Dermis blood vessel endothelial cell (primary cell): ENCODE data around the gene AXL. TPM values are rescaled to one million over a fixed set of nuclear protein-coding genes. Genes with fewer than 3 reads are reported as not detected.

Experiments used
- DNase-seq: peaks from one replicate; pipeline ENCODE4 v3.0.0; 2010
- total RNA-seq: library from RNA; depleted of rRNA; stranded (reverse); fragments of >200 nt; gene quantifications from 2 replicates; pipeline ENCODE4 v1.2.3, GENCODE V29; 2014

AXL gene
- total RNA-seq, 1 donor from 2014 or later = 11.2 TPM

DNA sequence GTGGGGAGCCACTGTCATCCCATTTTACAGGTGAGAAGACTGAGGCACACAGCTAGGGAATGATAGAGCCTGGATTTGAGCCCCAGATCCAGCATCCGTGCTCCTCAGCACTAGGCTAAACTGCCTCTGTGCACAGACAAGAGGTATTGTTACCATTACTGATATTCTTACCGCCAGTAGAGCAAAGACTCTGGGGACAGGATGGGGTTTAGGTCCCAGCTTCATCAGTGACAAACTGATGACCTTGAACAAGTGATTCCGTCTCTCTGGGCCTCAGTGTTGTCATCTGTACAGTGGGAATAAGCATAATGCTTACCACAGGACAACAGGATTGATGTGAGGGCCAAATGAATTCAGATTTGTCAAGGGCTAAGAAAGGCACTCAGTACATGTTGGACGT lies 16.5 kb downstream of the AXL start:
- DNase-seq = no peak

DNA sequence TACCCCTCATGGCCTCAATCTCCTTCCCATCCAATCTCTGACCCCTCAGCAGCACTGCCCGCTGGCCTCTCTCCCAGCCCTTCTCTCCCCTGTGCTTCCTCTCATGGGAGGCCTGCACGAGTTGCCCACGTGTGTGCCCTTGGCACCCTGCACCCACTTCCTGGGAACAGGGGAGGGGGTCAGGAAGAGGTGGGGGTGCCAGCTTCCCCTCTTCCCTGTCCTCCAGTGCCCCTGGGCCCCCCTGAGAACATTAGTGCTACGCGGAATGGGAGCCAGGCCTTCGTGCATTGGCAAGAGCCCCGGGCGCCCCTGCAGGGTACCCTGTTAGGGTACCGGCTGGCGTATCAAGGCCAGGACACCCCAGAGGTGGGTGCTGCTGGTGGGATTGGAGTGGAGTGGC lies 19.2 kb downstream of the AXL start:
- DNase-seq = no peak

DNA sequence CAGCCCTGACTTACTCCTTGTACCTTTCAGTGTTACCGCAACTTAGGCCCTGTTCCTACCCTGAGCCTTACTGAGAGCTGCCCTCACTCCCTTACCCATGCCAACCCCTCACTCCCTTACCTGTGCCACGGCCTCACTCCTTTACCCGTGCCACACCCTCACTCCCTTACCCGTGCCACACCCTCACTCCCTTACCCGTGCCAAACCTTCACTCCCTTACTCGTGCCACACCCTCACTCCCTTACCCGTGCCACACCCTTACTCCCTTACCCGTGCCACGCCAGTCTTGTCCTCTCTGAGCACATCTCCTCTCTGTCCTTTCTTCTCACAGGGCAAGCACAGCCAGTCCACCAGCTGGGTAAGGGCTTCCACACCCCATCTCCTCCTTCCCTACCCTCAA lies 20.3 kb downstream of the AXL start:
- DNase-seq = no peak

DNA sequence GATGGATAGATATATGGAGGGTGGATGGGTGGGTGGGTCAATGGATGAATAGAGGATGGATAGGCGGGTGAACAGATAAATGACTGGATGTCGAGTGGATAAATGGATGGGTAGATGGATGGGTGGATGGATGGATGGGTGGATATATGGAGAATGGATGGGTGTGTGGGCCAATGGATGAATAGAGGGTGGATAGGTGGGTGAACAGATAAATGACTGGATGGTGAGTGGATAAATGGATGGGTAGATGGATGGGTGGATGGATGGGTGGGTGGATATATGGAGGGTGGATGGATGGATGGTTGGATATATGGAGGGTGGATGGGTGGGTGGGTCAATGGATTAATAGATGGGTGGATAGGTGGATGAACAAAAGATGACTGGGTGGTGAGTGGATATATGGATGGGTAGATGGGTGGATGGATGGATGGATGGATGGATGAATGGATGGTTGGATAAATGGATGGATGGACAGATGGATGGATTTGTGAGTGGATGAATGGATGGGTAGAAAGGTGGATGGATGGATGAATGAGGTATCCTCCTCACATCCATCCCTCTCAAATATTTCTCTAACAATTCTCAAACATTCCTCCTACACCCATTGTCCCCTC lies 21.0 kb downstream of the AXL start:
- DNase-seq = no peak

DNA sequence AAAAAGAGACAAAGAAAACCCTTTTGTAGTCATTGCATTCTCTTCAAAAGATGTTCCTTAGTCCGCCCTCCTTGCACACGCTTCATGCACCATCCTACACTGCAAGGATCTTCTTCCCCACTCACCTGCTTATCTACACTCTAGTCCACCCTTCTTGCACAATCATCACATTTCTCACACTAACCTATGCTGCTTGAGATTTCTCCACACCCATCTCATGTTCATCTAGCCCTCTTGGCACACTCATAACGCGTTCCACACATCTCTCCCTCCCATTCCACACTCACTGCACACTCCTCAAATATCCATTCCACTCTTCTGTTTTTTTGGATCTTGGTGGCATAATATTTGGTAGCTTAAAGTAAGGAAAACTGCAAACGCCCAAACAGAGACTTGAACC lies 22.8 kb downstream of the AXL start:
- no peak for DNase-seq

DNA sequence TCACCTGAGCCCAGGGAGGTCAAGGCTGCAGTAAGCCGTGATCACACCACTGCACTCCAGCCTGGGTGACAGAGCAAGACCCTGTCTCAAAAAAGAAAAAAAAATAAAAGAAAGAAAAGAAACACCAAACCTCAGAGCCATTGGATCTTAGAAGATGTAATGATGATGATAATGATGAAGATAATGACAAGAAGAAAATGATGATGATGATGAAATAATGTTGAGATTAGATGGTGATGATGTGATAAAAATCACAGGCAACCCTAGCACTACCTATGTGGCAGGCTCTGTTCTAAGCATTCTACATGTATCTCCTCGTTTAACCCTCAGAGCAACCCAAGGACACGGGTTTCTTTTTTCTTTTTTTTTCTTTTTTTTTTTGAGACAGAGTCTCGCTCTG lies 25.1 kb downstream of the AXL start:
- no peak for DNase-seq

DNA sequence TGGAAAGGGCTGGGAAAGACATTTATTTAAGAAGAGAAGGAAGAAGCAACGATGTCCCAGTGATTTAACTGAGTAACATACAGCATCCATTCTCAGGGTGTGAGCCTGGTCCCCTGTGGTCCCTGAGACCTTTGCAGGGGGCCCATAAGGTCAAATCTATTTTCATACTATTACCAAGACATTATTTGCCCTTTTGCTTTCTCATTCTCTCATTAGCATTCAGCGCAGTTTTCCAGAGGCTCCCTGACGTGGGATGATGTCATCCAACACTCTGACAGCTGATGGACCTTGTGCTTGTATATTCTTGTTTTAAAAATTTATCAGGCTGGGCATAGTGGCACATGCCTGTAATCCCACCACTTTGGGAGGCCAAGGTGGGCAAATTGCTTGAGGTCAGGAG lies 26.8 kb downstream of the AXL start:
- no peak for DNase-seq

DNA sequence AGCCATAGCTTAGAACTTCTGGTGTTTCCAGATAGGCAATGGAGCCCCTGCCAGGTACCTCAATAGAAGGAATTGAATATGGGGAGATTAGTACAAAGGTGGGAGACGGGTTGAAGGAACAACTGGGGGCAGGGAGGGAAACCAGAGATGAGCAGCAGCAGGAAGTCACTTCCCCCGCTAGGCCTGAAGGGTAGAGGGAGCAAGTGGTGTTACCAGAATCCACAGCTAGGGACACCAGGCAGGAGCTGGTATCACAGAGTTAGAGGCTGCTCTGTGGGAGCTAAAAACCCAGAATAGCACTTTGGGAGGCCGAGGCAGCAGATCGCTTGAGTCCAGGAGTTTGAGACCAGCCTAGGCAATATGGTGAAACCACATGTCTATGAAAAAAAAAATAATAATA lies 29.9 kb downstream of the AXL start:
- DNase-seq = no peak

DNA sequence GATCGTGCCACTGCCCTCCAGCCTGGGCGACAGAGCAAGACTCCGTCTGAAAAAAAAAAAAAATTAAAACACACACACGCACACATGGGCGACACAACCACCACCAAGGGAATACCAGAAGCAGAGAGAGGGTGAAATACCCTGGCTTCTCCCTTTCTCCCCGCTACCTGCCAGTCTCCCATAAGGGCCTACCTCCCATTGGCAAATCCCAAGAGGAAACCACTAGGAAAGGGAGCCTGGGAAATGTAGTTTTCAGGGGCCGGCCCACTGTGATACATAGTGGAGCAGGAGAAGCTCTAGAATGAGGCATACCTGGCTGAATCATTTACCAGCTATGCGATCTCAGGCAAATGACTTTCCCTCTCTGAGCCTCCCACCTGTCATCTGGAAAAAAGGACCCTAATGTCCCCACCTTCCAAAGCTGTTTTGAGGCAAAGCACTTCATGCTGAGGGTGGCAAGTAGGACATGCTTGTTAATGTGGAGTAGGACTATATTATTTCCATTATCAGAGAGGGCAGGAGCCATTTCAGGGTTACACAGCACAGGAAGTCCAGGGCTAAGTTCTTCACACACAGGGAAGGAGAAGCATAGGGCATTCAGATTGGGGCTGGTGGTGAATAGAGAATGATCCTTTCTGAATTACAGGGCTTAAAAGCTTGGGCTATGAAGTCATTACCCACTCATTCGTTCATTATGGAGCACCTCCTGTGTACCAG lies 30.8 kb downstream of the AXL start:
- no peak for DNase-seq

DNA sequence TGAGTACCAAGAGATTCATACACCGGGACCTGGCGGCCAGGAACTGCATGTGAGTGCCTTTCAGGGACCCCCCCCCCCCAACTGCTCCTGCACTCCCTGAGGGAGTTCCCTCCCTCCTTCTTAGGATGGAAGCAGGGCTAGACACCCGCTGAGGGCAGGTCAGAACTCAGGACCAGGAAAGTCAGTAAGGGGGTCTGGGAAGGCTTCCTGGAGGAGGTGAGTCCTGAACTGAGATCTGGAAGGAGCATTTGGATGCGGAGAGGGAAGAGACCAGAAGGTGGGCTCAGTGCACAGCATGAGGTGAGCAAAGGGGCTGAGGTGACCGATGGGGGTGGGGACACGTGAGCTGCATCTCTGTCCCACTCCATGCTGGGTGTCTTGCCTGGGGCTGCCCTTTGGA lies 34.6 kb downstream of the AXL start:
- no peak for DNase-seq

DNA sequence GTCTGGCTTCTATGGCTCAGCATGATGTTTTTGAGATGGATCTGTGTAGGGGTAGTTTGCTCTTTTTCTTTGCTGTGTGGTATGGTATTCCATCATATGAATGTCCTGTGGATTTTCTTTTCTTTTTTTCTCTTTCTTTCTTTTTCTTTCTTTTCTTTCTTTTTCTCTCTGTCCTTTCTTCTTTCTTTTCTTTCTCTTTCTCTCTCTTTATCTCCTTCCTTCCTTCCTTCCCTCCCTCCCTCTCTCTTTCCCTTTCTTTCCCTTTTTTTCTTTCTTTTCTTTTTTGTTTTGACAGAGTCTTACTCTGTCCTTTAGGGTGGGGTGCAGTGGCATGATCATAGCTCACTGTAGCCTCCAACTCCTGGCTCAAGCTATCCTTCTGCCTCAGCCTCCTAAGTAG lies 36.1 kb downstream of the AXL start:
- no peak for DNase-seq

DNA sequence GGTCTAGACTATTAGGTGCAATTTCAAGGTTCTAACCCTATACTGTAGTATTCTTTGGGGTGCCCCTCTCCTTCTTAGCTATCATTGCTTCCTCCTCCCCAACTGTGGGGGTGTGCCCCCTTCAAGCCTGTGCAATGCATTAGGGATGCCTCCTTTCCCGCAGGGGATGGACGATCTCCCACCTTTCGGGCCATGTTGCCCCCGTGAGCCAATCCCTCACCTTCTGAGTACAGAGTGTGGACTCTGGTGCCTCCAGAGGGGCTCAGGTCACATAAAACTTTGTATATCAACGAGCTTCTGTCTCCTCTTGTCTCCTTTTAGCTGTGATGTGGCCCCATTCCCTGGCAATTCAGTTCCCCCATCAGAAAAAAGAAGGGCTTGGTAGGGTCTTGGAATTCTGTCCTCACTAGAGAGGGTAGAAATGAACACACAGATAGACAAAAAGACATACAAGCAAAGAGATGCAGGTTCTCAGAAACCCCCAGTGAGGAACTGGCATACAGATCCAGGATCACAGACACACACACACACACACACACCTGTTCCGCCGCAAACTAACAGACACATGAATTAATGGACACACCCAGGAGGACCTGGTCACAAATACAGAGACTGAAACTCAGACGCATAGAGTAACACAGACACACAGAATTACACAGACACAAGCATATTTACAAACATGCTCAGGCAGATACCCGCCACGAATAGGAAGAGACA lies 42.6 kb downstream of the AXL start:
- no peak for DNase-seq

DNA sequence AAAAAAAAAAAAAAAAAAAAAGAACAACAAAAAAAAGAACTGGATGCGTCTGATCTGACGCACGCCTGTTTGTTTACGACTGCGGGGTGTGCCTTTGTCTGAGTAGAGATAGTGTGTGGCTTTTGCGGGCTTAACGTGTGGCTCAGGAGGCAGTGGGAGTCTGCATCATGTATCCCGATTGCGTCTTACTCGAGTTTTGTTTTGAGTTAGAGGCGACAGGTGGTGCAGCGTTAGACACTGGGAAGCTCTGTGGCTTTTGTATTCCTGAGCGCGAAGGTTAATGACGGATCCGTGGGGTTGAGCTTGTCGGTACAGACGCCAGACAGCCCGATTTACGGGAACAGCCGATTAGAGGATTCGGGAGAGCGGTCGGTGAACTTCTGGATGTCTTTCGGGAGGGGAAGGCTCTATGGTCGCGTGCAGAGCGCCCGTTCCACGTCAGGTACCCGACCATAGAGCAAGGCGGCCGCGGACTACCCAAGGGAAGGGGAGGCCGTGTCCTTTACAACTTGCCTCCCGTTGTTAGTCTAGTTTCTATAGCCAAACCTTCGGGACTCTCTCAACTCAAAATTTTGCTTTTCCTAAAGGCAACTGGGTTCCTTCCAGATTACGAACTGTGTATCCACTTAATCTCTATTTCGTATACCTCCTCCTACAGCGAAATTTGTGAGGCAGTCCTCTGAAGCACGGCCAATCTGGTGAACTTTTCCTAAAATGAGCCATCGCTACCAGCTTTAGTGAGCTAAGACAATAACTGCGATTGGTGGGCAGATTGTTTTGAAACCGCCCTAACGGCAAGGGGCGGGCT lies 44.2 kb downstream of the AXL start:
- DNase-seq = peak; percentile 68

DNA sequence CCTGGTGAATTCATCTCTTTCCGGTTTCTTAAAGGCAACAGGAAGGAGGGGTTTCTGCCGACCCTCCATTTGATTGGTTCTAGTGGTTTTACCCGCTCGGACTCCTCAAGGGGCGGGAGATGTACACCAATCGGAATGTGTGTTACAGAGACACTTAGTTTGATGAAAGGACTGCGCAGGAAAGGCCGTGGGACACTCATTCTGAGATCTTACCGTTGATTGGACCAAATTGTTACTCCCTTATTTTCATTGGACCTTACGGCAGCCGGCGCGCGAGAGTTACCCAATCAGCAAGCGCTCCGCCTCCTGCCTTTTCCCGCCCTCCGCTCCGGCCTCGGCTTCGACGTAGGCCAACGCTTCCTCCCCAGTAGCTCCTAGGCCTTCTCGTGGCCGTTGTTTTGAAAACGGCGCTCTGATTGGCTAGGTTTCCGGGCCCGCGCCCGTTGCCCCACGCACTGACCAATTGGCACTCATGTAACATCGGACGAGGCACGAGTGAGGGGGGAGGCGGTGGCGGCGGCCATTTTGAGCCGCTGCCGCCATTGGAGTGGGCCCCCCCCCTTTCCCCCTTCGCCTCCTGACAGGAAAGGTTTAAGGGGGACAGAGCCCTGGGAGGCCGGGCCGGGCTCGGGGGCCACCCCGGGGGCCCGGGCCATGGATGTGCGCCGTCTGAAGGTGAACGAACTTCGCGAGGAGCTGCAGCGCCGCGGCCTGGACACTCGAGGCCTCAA lies 45.0 kb downstream of the AXL start, which contains the start of gene HNRNPUL1:
TSS of gene HNRNPUL1 (plus strand) at position 523 of the 731 bp plus-strand sequence. CDS start at position 655, 132 bp downstream.
- DNase-seq = peak; percentile 100

DNA sequence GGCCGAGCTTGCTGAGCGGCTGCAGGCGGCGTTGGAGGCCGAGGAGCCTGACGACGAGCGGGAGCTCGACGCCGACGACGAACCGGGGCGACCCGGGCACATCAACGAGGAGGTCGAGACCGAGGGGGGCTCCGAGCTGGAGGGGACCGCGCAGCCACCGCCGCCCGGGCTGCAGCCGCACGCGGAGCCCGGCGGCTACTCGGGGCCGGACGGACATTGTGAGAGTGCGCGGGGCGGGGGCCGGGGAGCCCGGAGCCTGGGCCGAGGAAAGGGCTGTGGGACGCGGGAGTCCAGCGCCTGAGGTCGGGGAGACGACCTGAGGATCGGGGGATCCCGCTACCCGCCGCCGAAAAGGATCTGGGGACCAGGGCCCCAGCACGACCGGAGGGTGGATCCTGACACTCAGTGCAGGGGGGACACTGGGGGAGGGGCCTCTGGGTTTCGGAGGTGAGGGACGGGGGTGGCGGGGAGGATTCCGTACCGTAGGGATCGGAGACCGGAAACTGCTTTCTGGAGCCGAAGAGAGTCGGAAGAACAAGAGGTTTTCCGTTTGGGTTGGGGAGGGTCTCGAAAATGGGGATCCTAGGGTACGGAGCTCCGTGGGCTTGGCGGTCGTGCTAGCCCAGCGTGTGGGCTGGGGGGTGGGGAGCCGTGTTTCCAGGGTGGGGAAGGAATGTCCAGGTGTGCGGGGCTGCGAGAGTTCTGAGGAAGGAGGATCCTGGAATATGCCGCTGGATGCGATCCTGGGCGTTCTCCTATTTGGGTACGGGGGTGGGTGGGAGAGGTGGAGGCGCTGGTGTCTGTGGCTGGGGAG lies 45.8 kb downstream of the AXL start:
- peak; percentile 43 for DNase-seq

DNA sequence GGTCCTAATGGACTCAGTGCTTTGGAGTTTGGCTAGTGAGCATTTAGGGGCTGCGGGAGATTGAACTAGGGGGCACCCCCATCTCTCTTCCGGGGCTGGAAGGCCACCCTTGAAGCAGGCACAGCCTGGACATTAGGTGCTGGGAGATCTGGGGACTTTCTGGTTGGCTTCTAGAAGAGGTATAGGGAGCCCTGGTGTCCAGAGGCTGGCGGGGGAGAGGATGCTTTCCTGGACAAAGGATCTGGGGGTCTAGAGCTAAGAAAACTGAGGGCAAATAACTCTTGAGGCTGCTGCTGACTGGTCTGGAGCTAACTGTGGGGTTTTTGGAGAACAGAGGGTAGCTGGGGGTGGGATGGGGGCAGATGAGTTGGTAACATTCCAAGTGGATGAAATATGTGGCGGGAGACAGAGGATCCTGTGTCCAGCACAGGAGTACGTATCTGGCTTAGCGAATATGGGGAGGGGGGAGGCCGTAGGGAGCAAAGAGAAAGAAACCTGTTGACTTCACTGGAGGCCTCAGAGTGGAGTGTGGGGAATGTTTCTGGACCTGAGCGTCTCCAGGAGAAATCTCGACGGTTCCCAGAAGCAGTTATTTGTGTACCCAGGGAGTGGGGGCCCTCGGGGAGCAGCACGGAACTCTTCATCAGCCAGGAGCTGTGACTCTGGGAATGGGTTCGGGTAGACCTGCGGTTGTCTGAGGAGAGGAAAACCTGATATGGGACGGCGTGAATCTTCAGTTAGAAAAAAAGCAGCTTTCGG lies 46.6 kb downstream of the AXL start:
- DNase-seq = peak; percentile 30

DNA sequence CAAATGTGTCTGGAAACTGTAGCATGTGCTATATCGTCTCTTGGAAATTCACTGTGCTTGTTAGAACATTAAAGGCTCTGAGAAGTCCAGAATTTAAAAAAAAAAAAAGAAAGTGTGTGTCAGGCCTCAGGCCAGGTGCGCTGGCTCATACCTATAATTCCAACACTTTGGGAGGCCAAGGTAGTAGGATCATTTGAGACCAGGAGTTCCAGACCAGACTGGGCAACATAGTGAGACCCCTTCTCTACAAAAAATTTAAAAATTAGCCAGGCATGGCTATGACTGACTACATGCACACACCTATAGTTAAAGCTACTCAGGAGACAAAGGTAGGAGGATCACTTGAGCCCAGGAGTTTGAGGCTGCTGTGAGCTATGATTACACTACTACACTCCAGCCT lies 50.0 kb downstream of the AXL start:
- DNase-seq = no peak

DNA sequence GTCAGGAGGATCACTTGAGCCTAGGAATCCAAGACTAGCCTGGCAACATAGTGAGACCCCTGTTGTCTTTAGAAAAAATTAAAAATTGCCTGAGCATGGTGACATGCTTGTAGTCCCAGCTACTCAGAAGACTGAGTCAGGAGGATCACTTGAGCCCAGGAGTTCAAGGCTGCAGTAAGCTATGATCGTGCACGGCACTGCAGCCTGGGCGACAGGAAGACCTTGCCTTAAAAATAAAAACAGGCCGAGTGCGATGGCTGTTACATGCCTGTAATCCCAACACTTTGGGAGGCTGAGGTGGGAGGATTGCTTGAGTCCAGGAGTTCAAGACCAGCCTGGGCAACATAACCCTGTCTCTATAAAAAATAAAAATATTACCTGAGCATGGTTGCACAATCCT lies 50.5 kb downstream of the AXL start:
- no peak for DNase-seq

DNA sequence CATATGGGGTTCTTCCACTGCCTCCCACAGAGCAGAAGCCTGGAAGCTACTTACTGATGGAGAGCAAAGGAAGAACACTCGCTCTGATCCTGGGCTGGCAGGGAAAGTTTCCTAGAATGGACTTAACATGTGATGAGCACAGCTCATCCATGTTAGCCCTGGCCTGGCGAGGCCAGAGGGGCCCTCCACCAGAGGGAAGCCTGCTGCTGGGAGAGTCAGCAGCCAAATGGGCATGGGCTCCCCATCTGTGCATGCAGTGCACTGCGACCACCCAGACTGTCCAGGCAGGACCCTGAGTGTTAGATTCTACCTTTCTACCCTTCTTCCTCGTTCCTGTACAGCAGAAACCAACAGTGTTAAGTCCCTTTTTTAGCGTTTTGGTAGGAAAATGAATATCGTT lies 54.1 kb downstream of the AXL start:
- no peak for DNase-seq

DNA sequence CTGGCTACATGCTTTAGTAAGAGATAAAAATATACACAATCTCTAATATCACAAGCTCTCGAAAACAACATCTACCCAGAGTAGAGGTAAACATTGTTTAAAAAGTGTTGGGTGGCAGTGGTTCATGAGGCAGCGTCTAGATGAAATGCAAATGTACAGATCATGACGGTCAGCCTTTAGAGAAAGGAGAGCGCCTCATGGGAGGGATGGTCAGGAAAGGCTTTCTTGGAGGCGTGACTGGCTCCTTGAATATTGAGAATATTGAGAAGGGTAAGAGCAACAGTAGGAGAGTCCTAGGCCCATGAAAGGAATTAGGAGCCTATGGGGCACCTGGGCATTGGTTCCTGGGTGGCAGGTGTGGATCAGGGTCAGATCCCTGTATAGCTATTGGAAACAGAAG lies 55.8 kb downstream of the AXL start:
- DNase-seq = no peak

DNA sequence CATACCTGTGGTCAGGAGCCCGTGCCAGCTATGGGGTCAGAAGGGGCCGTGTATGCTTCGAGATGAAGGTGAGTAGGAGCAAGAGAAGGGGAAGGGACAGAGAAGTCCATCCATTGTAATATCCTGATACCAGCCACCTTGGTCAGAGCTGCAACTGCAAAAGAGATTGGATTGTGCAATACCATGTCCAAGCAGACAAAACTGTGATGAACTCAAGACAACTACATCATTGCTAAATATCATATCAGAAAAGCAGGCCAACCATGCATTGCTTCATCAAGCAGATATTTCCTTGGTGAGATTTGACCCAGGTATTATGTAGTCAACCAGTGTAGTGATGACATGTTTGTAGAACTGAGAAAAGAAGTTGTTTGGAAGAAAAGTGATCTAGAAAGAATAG lies 57.2 kb downstream of the AXL start:
- no peak for DNase-seq
